Esophagus muscularis mucosa (tissue), 4 donors: Measurements from ENCODE around the gene HAS3.

Experiments used
- CTCF ChIP-seq, 3 experiments: fragments of 200-600 bp in 2 of 3; fragments of 450-650 bp in 1 of 3; sonication (generic) in 2 of 3; IDR thresholded peaks; one replicate each; pipeline ENCODE4 v1.5.1; 2017 to 2019; ENCODE audit warnings: antibody characterized with exemption in 3 of 3, mild to moderate bottlenecking in 2 of 3, moderate library complexity in 1 of 3
- EP300 ChIP-seq: sonication (generic); formaldehyde crosslinking; IDR thresholded peaks from one replicate; pipeline ENCODE4 v1.6.1; 2017; ENCODE audit warnings: antibody characterized with exemption
- POLR2A ChIP-seq: fragments of 450-650 bp; IDR thresholded peaks from one replicate; pipeline ENCODE4 v1.6.1; 2017; ENCODE audit warnings: antibody characterized with exemption, moderate library complexity, mild to moderate bottlenecking, low read depth
- POLR2AphosphoS5 ChIP-seq, 2 donors: sonication (generic); formaldehyde crosslinking; IDR thresholded peaks; one replicate each; pipeline ENCODE4 v1.6.1; 2017; ENCODE audit warnings: antibody characterized with exemption in 2 of 2

GRCh38 chr16:69130461-69130860, 25.0 kb downstream of the HAS3 start:
- TF ChIP-seq CTCF (IDR thresholded peaks at IDR 0.05) (no peak), POLR2A (no peak), EP300 (no peak), POLR2AphosphoS5 (IDR thresholded peaks at IDR 0.05) (no peak)
